ENCODE data around the gene RPL39. TPM values are rescaled to one million over a fixed set of nuclear protein-coding genes. Genes with fewer than 3 reads are reported as not detected.
"Not testable (repeated sequence)": the region's sequence is repeated elsewhere in the genome, so short reads cannot be mapped to it uniquely, and the experiment has no call there.

Gene RPL39
- total RNA-seq, 1 experiment from 2014 or later, result 1,940 TPM

DNA sequence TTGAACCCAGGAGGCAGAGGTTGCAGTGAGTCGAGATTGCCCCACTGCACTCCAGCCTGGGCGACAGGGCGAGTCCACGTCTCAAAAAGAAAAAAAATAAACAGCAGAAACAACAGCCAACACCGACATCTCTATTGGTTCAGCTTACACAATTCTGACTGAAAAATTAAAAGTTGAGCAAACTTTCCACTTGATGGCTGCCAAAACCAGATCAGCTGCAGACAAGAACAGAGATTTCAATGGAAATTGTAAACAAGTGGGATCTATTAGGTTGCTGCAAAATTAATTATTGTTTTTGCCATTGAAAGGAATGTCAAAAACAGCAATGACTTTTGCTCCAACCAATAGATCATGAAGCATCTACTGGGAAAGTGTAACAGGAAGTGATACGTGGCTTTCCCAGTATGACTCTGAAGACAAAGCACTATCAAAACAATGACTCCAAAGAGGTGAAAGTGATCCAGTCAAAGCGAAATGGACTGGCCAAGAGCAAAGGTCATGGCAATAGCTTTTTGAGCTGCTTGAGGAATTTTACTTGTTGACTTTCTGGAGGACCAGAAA lies 35.0 kb upstream of the RPL39 start:
- Histone ChIP-seq H3K4me3 (replicated peaks in 1 of 2; ENCODE audit: low read depth in 1 of 2, low read length in 2 of 2) (no peak overlapping the region), H3K4me2 (ENCODE audit: low read length) (no peak overlapping the region), H3K27me3 (ENCODE audit: insufficient read depth, low read length) (no peaks in the 10 kb centered on the region), H3K9me2 (ENCODE audit: insufficient read depth) (no peaks in the 10 kb centered on the region), H3K9me3 (ENCODE audit: control insufficient read depth in 1 of 2, insufficient read depth in 1 of 2, low read depth in 1 of 2, low read length in 2 of 2) (no peaks in the 10 kb centered on the region), H2AFZ (ENCODE audit: low read depth, low read length, poor library complexity, severe bottlenecking) (no peak overlapping the region), H3K9ac (ENCODE audit: low read length) (no peak overlapping the region), H3K27ac (ENCODE audit: low read depth, low read length) (no peak overlapping the region), H4K20me1 (ENCODE audit: insufficient read depth) (no peaks in the 10 kb centered on the region), H3K79me2 (ENCODE audit: insufficient read depth, low read length) (no peaks in the 10 kb centered on the region), H3K36me3 (ENCODE audit: control insufficient read depth in 1 of 2, insufficient read depth in 2 of 2, low read length in 2 of 2) (no peaks in the 10 kb centered on the region), H3K4me1 (ENCODE audit: control insufficient read depth in 1 of 2, insufficient read depth in 2 of 2, low read length in 2 of 2) (no peaks in the 10 kb centered on the region)
- TF ChIP-seq, protein P1, sequence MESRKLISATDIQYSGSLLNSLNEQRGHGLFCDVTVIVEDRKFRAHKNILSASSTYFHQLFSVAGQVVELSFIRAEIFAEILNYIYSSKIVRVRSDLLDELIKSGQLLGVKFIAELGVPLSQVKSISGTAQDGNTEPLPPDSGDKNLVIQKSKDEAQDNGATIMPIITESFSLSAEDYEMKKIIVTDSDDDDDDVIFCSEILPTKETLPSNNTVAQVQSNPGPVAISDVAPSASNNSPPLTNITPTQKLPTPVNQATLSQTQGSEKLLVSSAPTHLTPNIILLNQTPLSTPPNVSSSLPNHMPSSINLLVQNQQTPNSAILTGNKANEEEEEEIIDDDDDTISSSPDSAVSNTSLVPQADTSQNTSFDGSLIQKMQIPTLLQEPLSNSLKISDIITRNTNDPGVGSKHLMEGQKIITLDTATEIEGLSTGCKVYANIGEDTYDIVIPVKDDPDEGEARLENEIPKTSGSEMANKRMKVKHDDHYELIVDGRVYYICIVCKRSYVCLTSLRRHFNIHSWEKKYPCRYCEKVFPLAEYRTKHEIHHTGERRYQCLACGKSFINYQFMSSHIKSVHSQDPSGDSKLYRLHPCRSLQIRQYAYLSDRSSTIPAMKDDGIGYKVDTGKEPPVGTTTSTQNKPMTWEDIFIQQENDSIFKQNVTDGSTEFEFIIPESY (IDR thresholded peaks at IDR 0.05; ENCODE audit: extremely low read depth, insufficient replicate concordance, low read length), result no peak
- TF ChIP-seq SP1 (IDR thresholded peaks at IDR 0.05; ENCODE audit: low read depth), result no peak
- no peak for TF ChIP-seq SIN3A (IDR thresholded peaks at IDR 0.05; ENCODE audit: low read depth)
- no peak for TF ChIP-seq RAD21 (IDR thresholded peaks at IDR 0.05; ENCODE audit: low read depth)
- no peak for TF ChIP-seq POLR2A (IDR thresholded peaks at IDR 0.05; ENCODE audit: borderline replicate concordance, extremely low read depth, insufficient read depth, insufficient read length)
- no peak for TF ChIP-seq SRF (IDR thresholded peaks at IDR 0.05; ENCODE audit: low read depth)
- TF ChIP-seq ELF1 (IDR thresholded peaks at IDR 0.05; ENCODE audit: borderline replicate concordance, low read depth), result no peak
- no peak for TF ChIP-seq TCF7L2 (IDR thresholded peaks at IDR 0.05; ENCODE audit: borderline replicate concordance, extremely low read depth, insufficient read depth, insufficient read length)
- no peak for TF ChIP-seq FOSL1 (IDR thresholded peaks at IDR 0.05; ENCODE audit: low read depth)
- POLR2A ChIA-PET, result no interaction called here
- ATAC-seq (no peak), DNase-seq (ENCODE audit: low read depth, low spot score) (no peak)
- RAD21 ChIA-PET (ENCODE audit: low non-redundant PET in 1 of 2, low total read pairs in 2 of 2, uncharacterized antibody in 2 of 2, unreplicated experiment in 2 of 2), result no interaction called here
- BruUV-seq (replicated peaks), result no TSS peak
- CTCF ChIA-PET, result no interaction called here
- intact Hi-C loops (cut with micrococcal nuclease), result no loop called here

DNA sequence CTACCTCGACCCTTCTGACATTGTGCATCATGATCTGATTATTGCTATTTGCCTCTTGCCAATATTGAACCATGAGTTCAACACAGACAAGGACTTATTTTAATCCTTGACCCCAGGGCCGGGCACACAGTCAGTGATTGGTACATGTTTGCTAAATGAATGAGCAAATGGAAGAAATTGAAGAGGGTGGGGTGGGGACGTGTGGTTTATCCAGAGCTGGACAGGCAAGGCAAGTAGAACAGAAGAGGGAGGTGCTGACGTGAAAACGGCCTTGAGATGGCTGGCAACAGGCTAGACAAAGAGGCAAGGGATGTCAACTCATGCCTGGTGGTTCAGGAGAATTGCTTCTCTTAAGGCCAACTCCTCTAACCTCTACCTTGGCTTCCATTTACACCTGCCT lies 32.8 kb upstream of the RPL39 start:
- POLR2A ChIA-PET; H3K4me3 ChIP-seq (replicated peaks in 1 of 2; ENCODE audit: low read depth in 1 of 2, low read length in 2 of 2); intact Hi-C loops (cut with micrococcal nuclease); H3K27ac ChIP-seq (ENCODE audit: low read depth, low read length); H3K36me3 ChIP-seq (ENCODE audit: control insufficient read depth in 1 of 2, insufficient read depth in 2 of 2, low read length in 2 of 2); H3K9me2 ChIP-seq (ENCODE audit: insufficient read depth); CTCF ChIA-PET; H3K9ac ChIP-seq (ENCODE audit: low read length); H3K79me2 ChIP-seq (ENCODE audit: insufficient read depth, low read length); H2AFZ ChIP-seq (ENCODE audit: low read depth, low read length, poor library complexity, severe bottlenecking); H3K4me2 ChIP-seq (ENCODE audit: low read length); H4K20me1 ChIP-seq (ENCODE audit: insufficient read depth); H3K27me3 ChIP-seq (ENCODE audit: insufficient read depth, low read length); H3K9me3 ChIP-seq (ENCODE audit: control insufficient read depth in 1 of 2, insufficient read depth in 1 of 2, low read depth in 1 of 2, low read length in 2 of 2); H3K4me1 ChIP-seq (ENCODE audit: control insufficient read depth in 1 of 2, insufficient read depth in 2 of 2, low read length in 2 of 2); BruUV-seq (replicated peaks); ATAC-seq; DNase-seq (ENCODE audit: low read depth, low spot score); RAD21 ChIA-PET (ENCODE audit: low non-redundant PET in 1 of 2, low total read pairs in 2 of 2, uncharacterized antibody in 2 of 2, unreplicated experiment in 2 of 2): not testable (repeated sequence)

DNA sequence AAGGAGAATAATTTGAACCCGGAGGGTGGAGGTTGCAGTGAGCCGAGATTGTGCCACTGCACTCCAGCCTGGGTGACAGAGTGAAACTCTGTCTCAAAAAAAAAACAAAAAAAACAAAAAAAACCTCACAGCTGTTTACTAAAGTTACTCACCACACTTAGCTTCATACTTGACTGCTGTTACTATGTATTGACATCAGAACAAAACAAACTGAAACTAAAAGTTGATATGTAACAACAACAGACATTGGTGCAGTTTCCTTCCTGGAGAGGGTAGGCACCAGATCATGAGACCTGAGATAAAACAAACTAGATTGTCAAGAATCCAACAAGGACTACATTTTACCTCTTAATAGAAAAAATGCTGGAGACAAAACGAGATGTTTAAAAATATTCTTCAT lies 30.3 kb upstream of the RPL39 start:
- DNase-seq (ENCODE audit: low read depth, low spot score); H3K9me3 ChIP-seq (ENCODE audit: control insufficient read depth in 1 of 2, insufficient read depth in 1 of 2, low read depth in 1 of 2, low read length in 2 of 2); H3K4me2 ChIP-seq (ENCODE audit: low read length); H3K4me3 ChIP-seq (replicated peaks in 1 of 2; ENCODE audit: low read depth in 1 of 2, low read length in 2 of 2); H2AFZ ChIP-seq (ENCODE audit: low read depth, low read length, poor library complexity, severe bottlenecking); POLR2A ChIA-PET; H3K27me3 ChIP-seq (ENCODE audit: insufficient read depth, low read length); H4K20me1 ChIP-seq (ENCODE audit: insufficient read depth); H3K9ac ChIP-seq (ENCODE audit: low read length); H3K4me1 ChIP-seq (ENCODE audit: control insufficient read depth in 1 of 2, insufficient read depth in 2 of 2, low read length in 2 of 2); ATAC-seq; RAD21 ChIA-PET (ENCODE audit: low non-redundant PET in 1 of 2, low total read pairs in 2 of 2, uncharacterized antibody in 2 of 2, unreplicated experiment in 2 of 2); H3K27ac ChIP-seq (ENCODE audit: low read depth, low read length); H3K79me2 ChIP-seq (ENCODE audit: insufficient read depth, low read length); H3K36me3 ChIP-seq (ENCODE audit: control insufficient read depth in 1 of 2, insufficient read depth in 2 of 2, low read length in 2 of 2); BruUV-seq (replicated peaks); intact Hi-C loops (cut with micrococcal nuclease); H3K9me2 ChIP-seq (ENCODE audit: insufficient read depth): not testable (repeated sequence)
- CTCF ChIA-PET, result interaction anchor here (0.6 kb wide), 1 partner anchor 68 kb away, joined by 3 read pairs; no protein-coding TSS in a partner anchor
